ENCODE data around the gene ARHGAP26. TPM values are rescaled to one million over a fixed set of nuclear protein-coding genes. Genes with fewer than 3 reads are reported as not detected.

ARHGAP26 gene
- total and polyA plus RNA-seq, 2 of the 4 experiments (the other 2 are of a cell fraction) = 0.54 to 0.56 TPM

DNA sequence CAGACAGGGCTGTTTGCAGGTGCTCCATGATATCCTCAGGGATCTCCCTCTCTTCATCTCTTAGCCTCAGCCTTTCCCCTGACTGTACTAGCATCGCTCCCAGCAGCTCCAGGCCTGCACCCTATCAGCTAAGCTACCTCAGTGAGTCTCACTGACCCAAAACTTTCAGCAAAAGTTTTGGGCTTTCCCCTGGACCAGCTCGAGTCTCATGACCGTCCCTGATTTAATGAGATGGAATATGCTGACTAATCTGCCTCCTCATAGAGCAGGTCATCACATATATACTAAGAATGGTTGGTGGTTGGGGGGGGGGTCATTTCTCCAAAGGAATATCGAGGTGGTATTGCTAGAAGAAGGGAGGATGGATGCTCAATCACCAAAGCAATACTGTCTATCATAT is 481.8 kb downstream of the ARHGAP26 start:
- TF ChIP-seq BHLHE40 (IDR thresholded peaks at IDR 0.05; ENCODE audit: low read depth, low read length) (no peak), MAFK (IDR thresholded peaks at IDR 0.05; ENCODE audit: low read depth, low read length) (no peak), FOS (IDR thresholded peaks at IDR 0.05; ENCODE audit: low read depth, low read length) (no peak), CTCF (conservative IDR thresholded peaks at IDR 0.05; ENCODE audit: low read depth, low read length) (no peak), RAD21 (IDR thresholded peaks at IDR 0.05; ENCODE audit: low read length) (no peak), NFE2L2 (IDR thresholded peaks at IDR 0.05; ENCODE audit: low read depth, low read length) (no peak), RCOR1 (IDR thresholded peaks at IDR 0.05; ENCODE audit: insufficient replicate concordance, low read length) (no peak), MXI1 (IDR thresholded peaks at IDR 0.05; ENCODE audit: borderline replicate concordance, low read depth, low read length) (no peak), MAZ (IDR thresholded peaks at IDR 0.05; ENCODE audit: borderline replicate concordance, low read depth, low read length) (no peak), POLR2A (IDR thresholded peaks at IDR 0.05; ENCODE audit: low read depth, low read length) (no peak), CEBPB (IDR thresholded peaks at IDR 0.05; ENCODE audit: low read depth, low read length) (no peak), RFX5 (IDR thresholded peaks at IDR 0.05; ENCODE audit: low read depth, low read length) (no peak), SMC3 (IDR thresholded peaks at IDR 0.05; ENCODE audit: low read depth, low read length) (no peak), CHD1 (IDR thresholded peaks at IDR 0.05; ENCODE audit: low read depth, low read length) (no peak)
- TF ChIP-seq, protein P1, sequence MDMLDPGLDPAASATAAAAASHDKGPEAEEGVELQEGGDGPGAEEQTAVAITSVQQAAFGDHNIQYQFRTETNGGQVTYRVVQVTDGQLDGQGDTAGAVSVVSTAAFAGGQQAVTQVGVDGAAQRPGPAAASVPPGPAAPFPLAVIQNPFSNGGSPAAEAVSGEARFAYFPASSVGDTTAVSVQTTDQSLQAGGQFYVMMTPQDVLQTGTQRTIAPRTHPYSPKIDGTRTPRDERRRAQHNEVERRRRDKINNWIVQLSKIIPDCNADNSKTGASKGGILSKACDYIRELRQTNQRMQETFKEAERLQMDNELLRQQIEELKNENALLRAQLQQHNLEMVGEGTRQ (IDR thresholded peaks at IDR 0.05; ENCODE audit: low read depth, low read length) = no peak
- TF ChIP-seq, protein P2, sequence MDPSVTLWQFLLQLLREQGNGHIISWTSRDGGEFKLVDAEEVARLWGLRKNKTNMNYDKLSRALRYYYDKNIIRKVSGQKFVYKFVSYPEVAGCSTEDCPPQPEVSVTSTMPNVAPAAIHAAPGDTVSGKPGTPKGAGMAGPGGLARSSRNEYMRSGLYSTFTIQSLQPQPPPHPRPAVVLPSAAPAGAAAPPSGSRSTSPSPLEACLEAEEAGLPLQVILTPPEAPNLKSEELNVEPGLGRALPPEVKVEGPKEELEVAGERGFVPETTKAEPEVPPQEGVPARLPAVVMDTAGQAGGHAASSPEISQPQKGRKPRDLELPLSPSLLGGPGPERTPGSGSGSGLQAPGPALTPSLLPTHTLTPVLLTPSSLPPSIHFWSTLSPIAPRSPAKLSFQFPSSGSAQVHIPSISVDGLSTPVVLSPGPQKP (IDR thresholded peaks at IDR 0.05; ENCODE audit: borderline replicate concordance, low read depth, low read length) = no peak
- no peak overlapping the region for H3K23ac ChIP-seq (ENCODE audit: low read depth, low read length)
- H4K8ac ChIP-seq (ENCODE audit: low read depth in 2 of 2, low read length in 2 of 2) = no peak overlapping the region
- H3K4me3 ChIP-seq (ENCODE audit: insufficient read depth, low read depth, low read length) = no peak overlapping the region
- H3K27me3 ChIP-seq (ENCODE audit: control insufficient read depth, insufficient read depth, low read length) = no peaks in the 10 kb centered on the region
- DNase-seq = no peak
- no peak overlapping the region for H3K4me2 ChIP-seq (ENCODE audit: low read depth, low read length)
- H2BK5ac ChIP-seq (ENCODE audit: low read depth, low read length, poor library complexity, severe bottlenecking) = no peak overlapping the region
- H3K56ac ChIP-seq (ENCODE audit: extremely low read depth, insufficient read depth, low read length) = no peak overlapping the region
- intact Hi-C loops (cut with micrococcal nuclease) (no loop called here), in situ Hi-C loops (cut with MboI; ENCODE audit: low sequenced_read_pairs) (no loop called here), dilution Hi-C loops (cut with HindIII; ENCODE audit: low sequenced_read_pairs, unreplicated experiment) (no loop called here)
- peaks cover 8% of the 10 kb centered on the region for H3K9me1 ChIP-seq (ENCODE audit: insufficient read depth, low read length)
- WGBS, 2 experiments (ENCODE audit: extremely low coverage in 2 of 2, insufficient read length in 1 of 2) = 100% methylated on average over 1 of the region's 4 CpGs; no CpG with 5 or more reads in 1 of the 2 experiments
- H4K20me1 ChIP-seq (ENCODE audit: insufficient read depth, low read length) = no peaks in the 10 kb centered on the region
- H4K5ac ChIP-seq (ENCODE audit: low read depth, low read length) = no peak overlapping the region
- H3K18ac ChIP-seq (ENCODE audit: low read depth, low read length) = no peak overlapping the region
- no peak overlapping the region for H3K14ac ChIP-seq (replicated peaks; ENCODE audit: low read depth, low read length)
- ChIA-PET POLR2A (ENCODE audit: unreplicated experiment) (no interaction called here), CTCF (no interaction called here)
- no peak overlapping the region for H2AK5ac ChIP-seq (ENCODE audit: low read depth, low read length)
- H2BK20ac ChIP-seq (ENCODE audit: low read depth, low read length) = peak overlapping the region; percentile 9; the same call in 1 of the 2 replicates
- H2BK120ac ChIP-seq (ENCODE audit: low read depth, low read length) = 0 out of 2 replicates have a peak overlapping the region, but pooled peaks have one; percentile 3
- no TSS peak for BruUV-seq (replicated peaks)
- no peak overlapping the region for H3K27ac ChIP-seq (ENCODE audit: insufficient read depth, low read length)
- H4K91ac ChIP-seq (ENCODE audit: insufficient read depth, low read depth, low read length) = no peak overlapping the region
- H2AK9ac ChIP-seq (replicated peaks; ENCODE audit: low read depth, low read length, poor library complexity) = no peak overlapping the region
- H2AFZ ChIP-seq (replicated peaks; ENCODE audit: low read length, poor library complexity) = no peak overlapping the region
- H3K4me1 ChIP-seq (ENCODE audit: control insufficient read depth, insufficient read depth, low read length) = peaks cover 13% of the 10 kb centered on the region
- no peaks in the 10 kb centered on the region for H3K79me1 ChIP-seq (ENCODE audit: low read depth in 1 of 2, low read length in 2 of 2)
- H3K36me3 ChIP-seq (ENCODE audit: control insufficient read depth, insufficient read depth, low read length) = no peaks in the 10 kb centered on the region
- H3K9ac ChIP-seq (ENCODE audit: low read depth, low read length) = no peak overlapping the region
- H3K4ac ChIP-seq (ENCODE audit: low read depth, low read length) = no peak overlapping the region
- no peaks in the 10 kb centered on the region for H3K9me3 ChIP-seq (ENCODE audit: control insufficient read depth, insufficient read depth, low read length)
- ATAC-seq (ENCODE audit: low read depth) = no peak
- no peak overlapping the region for H2BK15ac ChIP-seq (ENCODE audit: low read depth, low read length)
